IgD-negative memory B cell (primary cell): ENCODE measurements around the gene LOXHD1. TPM values are rescaled to one million over a fixed set of nuclear protein-coding genes. Genes with fewer than 3 reads are reported as not detected.

Experiments used
- H3K27ac Mint-ChIP-seq, 3 donors: one replicate each; pipeline ENCODE4 v1.8.0; 2020 to 2022; ENCODE audit warnings: mild to moderate bottlenecking in 3 of 3, mixed read lengths in 3 of 3, moderate library complexity in 1 of 3
- H3K27me3 Mint-ChIP-seq: one replicate; pipeline ENCODE4 v1.8.0; 2021; ENCODE audit warnings: mixed read lengths
- H3K36me3 Mint-ChIP-seq: one replicate; pipeline ENCODE4 v1.8.0; 2020; ENCODE audit warnings: mild to moderate bottlenecking, mixed read lengths
- H3K4me1 Mint-ChIP-seq, 3 donors: one replicate each; pipeline ENCODE4 v1.8.0; 2020 to 2022; ENCODE audit warnings: mixed read lengths in 3 of 3, mild to moderate bottlenecking in 1 of 3
- H3K4me3 Mint-ChIP-seq, 4 donors: one replicate each; pipeline ENCODE4 v1.8.0; 2020 to 2022; ENCODE audit warnings: mild to moderate bottlenecking in 4 of 4, mixed read lengths in 4 of 4, moderate library complexity in 3 of 4
- H3K9me3 Mint-ChIP-seq, 3 donors: one replicate each; pipeline ENCODE4 v1.8.0; 2020 to 2021; ENCODE audit warnings: mixed read lengths in 3 of 3, mild to moderate bottlenecking in 1 of 3
- polyA plus RNA-seq: library from polyadenylated mRNA; unstranded; fragments of 300-500 nt; fragmentation: Illumina TruSeq; gene quantifications from one replicate; pipeline ENCODE4 v1.2.3, GENCODE V29; 2021

Gene LOXHD1
- polyA plus RNA-seq, 1 donor from 2014 or later, result not detected

- Mint-ChIP-seq H3K9me3 (no peaks in the 10 kb centered on the region), H3K4me1 (peaks cover 0 to 1% (median 0%) of the 10 kb centered on the region in 3 donors), H3K4me3 (no peak overlapping the region), H3K27me3 (peaks cover 1% of the 10 kb centered on the region), H3K36me3 (no peaks in the 10 kb centered on the region), H3K27ac (no peak overlapping the region)
Measured at GRCh38 chr18:46656326-46657114, 500 bp downstream of the LOXHD1 start.

- peaks cover 2% of the 10 kb centered on the region for H3K27me3 Mint-ChIP-seq
- H3K4me1 Mint-ChIP-seq, result no peaks in the 10 kb centered on the region
- H3K36me3 Mint-ChIP-seq, result no peaks in the 10 kb centered on the region
- no peak overlapping the region for H3K4me3 Mint-ChIP-seq
- H3K9me3 Mint-ChIP-seq, result no peaks in the 10 kb centered on the region
- no peak overlapping the region for H3K27ac Mint-ChIP-seq
Measured at GRCh38 chr18:46652372-46652771, 4.6 kb downstream of the LOXHD1 start.

GRCh38 chr18:46650681-46651080 is 6.3 kb downstream of the LOXHD1 start:
- no peak overlapping the region for H3K4me3 Mint-ChIP-seq
- no peaks in the 10 kb centered on the region for H3K36me3 Mint-ChIP-seq
- no peaks in the 10 kb centered on the region for H3K4me1 Mint-ChIP-seq
- H3K27ac Mint-ChIP-seq, result no peak overlapping the region
- no peaks in the 10 kb centered on the region for H3K9me3 Mint-ChIP-seq
- H3K27me3 Mint-ChIP-seq, result peaks cover 4% of the 10 kb centered on the region

GRCh38 chr18:46649071-46649862 is 7.8 kb downstream of the LOXHD1 start:
- H3K9me3 Mint-ChIP-seq, result no peaks in the 10 kb centered on the region
- no peak overlapping the region for H3K4me3 Mint-ChIP-seq
- H3K4me1 Mint-ChIP-seq, result no peaks in the 10 kb centered on the region
- peaks cover 4% of the 10 kb centered on the region for H3K27me3 Mint-ChIP-seq
- no peak overlapping the region for H3K27ac Mint-ChIP-seq
- H3K36me3 Mint-ChIP-seq, result no peaks in the 10 kb centered on the region

GRCh38 chr18:46646468-46646867 is 10.6 kb downstream of the LOXHD1 start:
- Mint-ChIP-seq H3K36me3 (no peaks in the 10 kb centered on the region), H3K9me3 (no peaks in the 10 kb centered on the region), H3K4me3 (no peak overlapping the region), H3K4me1 (no peaks in the 10 kb centered on the region), H3K27ac (no peak overlapping the region), H3K27me3 (peaks cover 9% of the 10 kb centered on the region)

GRCh38 chr18:46642561-46642960 is 14.5 kb downstream of the LOXHD1 start:
- Mint-ChIP-seq H3K27me3 (peaks cover 10% of the 10 kb centered on the region), H3K27ac (no peak overlapping the region), H3K4me3 (no peak overlapping the region), H3K36me3 (no peaks in the 10 kb centered on the region), H3K4me1 (no peaks in the 10 kb centered on the region), H3K9me3 (peaks cover 0 to 2% (median 0%) of the 10 kb centered on the region in 3 donors)

GRCh38 chr18:46641917-46642316 is 15.1 kb downstream of the LOXHD1 start:
- Mint-ChIP-seq H3K4me3 (no peak overlapping the region), H3K36me3 (no peaks in the 10 kb centered on the region), H3K9me3 (peaks cover 0 to 2% (median 0%) of the 10 kb centered on the region in 3 donors), H3K27me3 (peaks cover 7% of the 10 kb centered on the region), H3K4me1 (no peaks in the 10 kb centered on the region), H3K27ac (no peak overlapping the region)

GRCh38 chr18:46639386-46639785 is 17.6 kb downstream of the LOXHD1 start:
- Mint-ChIP-seq H3K9me3 (peaks cover 0 to 3% (median 2%) of the 10 kb centered on the region in 3 donors), H3K4me3 (no peak overlapping the region), H3K27ac (peak overlapping the region in 1 of 3 donors; percentile 65), H3K4me1 (no peaks in the 10 kb centered on the region), H3K27me3 (peaks cover 7% of the 10 kb centered on the region), H3K36me3 (no peaks in the 10 kb centered on the region)

GRCh38 chr18:46636040-46636630 is 20.9 kb downstream of the LOXHD1 start:
- H3K27ac Mint-ChIP-seq, result no peak overlapping the region
- H3K4me3 Mint-ChIP-seq, result no peak overlapping the region
- peaks cover 5% of the 10 kb centered on the region for H3K27me3 Mint-ChIP-seq
- no peaks in the 10 kb centered on the region for H3K4me1 Mint-ChIP-seq
- no peaks in the 10 kb centered on the region for H3K36me3 Mint-ChIP-seq
- peaks cover 0 to 3% (median 2%) of the 10 kb centered on the region in 3 donors for H3K9me3 Mint-ChIP-seq

- no peak overlapping the region for H3K27ac Mint-ChIP-seq
- H3K27me3 Mint-ChIP-seq, result peaks cover 6% of the 10 kb centered on the region
- H3K36me3 Mint-ChIP-seq, result no peaks in the 10 kb centered on the region
- H3K9me3 Mint-ChIP-seq, result peaks cover 0 to 3% (median 0%) of the 10 kb centered on the region in 3 donors
- no peak overlapping the region for H3K4me3 Mint-ChIP-seq
- no peaks in the 10 kb centered on the region for H3K4me1 Mint-ChIP-seq
Measured at GRCh38 chr18:46632401-46633071, 24.5 kb downstream of the LOXHD1 start.

- Mint-ChIP-seq H3K27ac (no peak overlapping the region), H3K4me1 (no peaks in the 10 kb centered on the region), H3K9me3 (peaks cover 0 to 3% (median 0%) of the 10 kb centered on the region in 3 donors), H3K36me3 (no peaks in the 10 kb centered on the region), H3K4me3 (no peak overlapping the region), H3K27me3 (peaks cover 6% of the 10 kb centered on the region)
Measured at GRCh38 chr18:46630991-46631390, 26.0 kb downstream of the LOXHD1 start.

- H3K27ac Mint-ChIP-seq, result no peak overlapping the region
- no peaks in the 10 kb centered on the region for H3K36me3 Mint-ChIP-seq
- no peak overlapping the region for H3K4me3 Mint-ChIP-seq
- peaks cover 6% of the 10 kb centered on the region for H3K27me3 Mint-ChIP-seq
- no peaks in the 10 kb centered on the region for H3K4me1 Mint-ChIP-seq
- H3K9me3 Mint-ChIP-seq, result peaks cover 0 to 3% (median 0%) of the 10 kb centered on the region in 3 donors
Measured at GRCh38 chr18:46630160-46630559, 26.9 kb downstream of the LOXHD1 start.

- Mint-ChIP-seq H3K27ac (no peak overlapping the region), H3K36me3 (no peaks in the 10 kb centered on the region), H3K27me3 (peaks cover 12% of the 10 kb centered on the region), H3K4me3 (no peak overlapping the region), H3K9me3 (peaks cover 0 to under 1% (median 0%) of the 10 kb centered on the region in 3 donors), H3K4me1 (no peaks in the 10 kb centered on the region)
Measured at GRCh38 chr18:46629361-46629760, 27.7 kb downstream of the LOXHD1 start.

GRCh38 chr18:46628206-46628605 is 28.8 kb downstream of the LOXHD1 start:
- H3K9me3 Mint-ChIP-seq, result no peaks in the 10 kb centered on the region
- H3K27ac Mint-ChIP-seq, result no peak overlapping the region
- H3K36me3 Mint-ChIP-seq, result no peaks in the 10 kb centered on the region
- H3K27me3 Mint-ChIP-seq, result peaks cover 12% of the 10 kb centered on the region
- no peaks in the 10 kb centered on the region for H3K4me1 Mint-ChIP-seq
- no peak overlapping the region for H3K4me3 Mint-ChIP-seq

- Mint-ChIP-seq H3K27ac (no peak overlapping the region), H3K4me3 (no peak overlapping the region), H3K9me3 (no peaks in the 10 kb centered on the region), H3K27me3 (peaks cover 14% of the 10 kb centered on the region), H3K4me1 (peaks cover 0 to 2% (median 0%) of the 10 kb centered on the region in 3 donors), H3K36me3 (no peaks in the 10 kb centered on the region)
Measured at GRCh38 chr18:46627136-46627535, 29.9 kb downstream of the LOXHD1 start.
